HCT116 (cell line): ENCODE data around the gene AAMP. TPM values are rescaled to one million over a fixed set of nuclear protein-coding genes. Genes with fewer than 3 reads are reported as not detected.

Experiments used
- ATAC-seq: fragments of 200-7000 bp; cut with Tn5 transposase; 2 replicates; pipeline ENCODE4 v1.9.1; 2020; ENCODE audit warnings: mild to moderate bottlenecking, moderate library complexity
- BruUV-seq: library from RNA; stranded (reverse); fragments of 400-500 nt; replicated peaks from 2 replicates; lab custom pipeline; 2021; lab: Mats Ljungman, UMichigan
- CTCF ChIA-PET: fragments of 300-600 bp; sonication (Branson Sonifier 250); formaldehyde crosslinking; loops from one replicate; lab custom pipeline; 2021; ENCODE audit warnings: antibody characterized with exemption; lab: Charles Lee
- POLR2A ChIA-PET: fragments of 300-600, 350-600 bp; sonication (Branson Sonifier 250); formaldehyde crosslinking; loops from one replicate; lab custom pipeline; 2021; ENCODE audit warnings: antibody characterized with exemption; lab: Charles Lee
- RAD21 ChIA-PET, 2 experiments: fragments of 300-600 bp; sonication (Branson Sonifier 250); formaldehyde crosslinking; loops; one replicate each; lab custom pipeline; 2023; ENCODE audit warnings: low total read pairs in 2 of 2; ENCODE audit not compliant: uncharacterized antibody in 2 of 2, unreplicated experiment in 2 of 2, low non-redundant PET in 1 of 2; lab: Charles Lee
- DNase-seq: peaks from one replicate; pipeline ENCODE4 v3.0.0-alpha.2; 2010; ENCODE audit warnings: low read depth, low spot score
- H2AFZ ChIP-seq: fragments of 200-600 bp; shearing (Covaris generic), sonication (generic); 2 replicates; pipeline ENCODE4 v1.6.1; 2017; ENCODE audit warnings: low read depth, mixed run types, mixed read lengths, antibody characterized with exemption, low read length; ENCODE audit not compliant: poor library complexity, severe bottlenecking
- H3K27ac ChIP-seq: 2 replicates; pipeline ENCODE4 v1.5.1; 2012; ENCODE audit warnings: low read depth, low read length
- H3K27me3 ChIP-seq: fragments of 200-600 bp; sonication (generic); 2 replicates; pipeline ENCODE4 v1.6.1; 2016; ENCODE audit warnings: mixed run types, low read length, mixed read lengths; ENCODE audit not compliant: insufficient read depth
- H3K36me3 ChIP-seq, 2 experiments: fragments of 200-500 bp in 1 of 2; fragments of 200-600 bp in 1 of 2; sonication (Bioruptor generic) in 1 of 2; sonication (generic) in 1 of 2; 2 replicates each; pipeline versions ENCODE4 v1.5.1 to v1.6.1; 2014 to 2016; ENCODE audit warnings: low read length in 2 of 2, inconsistent platforms in 1 of 2, mixed read lengths in 1 of 2, mixed run types in 1 of 2; ENCODE audit not compliant: insufficient read depth in 2 of 2, control insufficient read depth in 1 of 2
- H3K4me1 ChIP-seq, 2 experiments: fragments of 200-600 bp in 1 of 2; sonication (generic) in 1 of 2; 2 replicates each; pipeline versions ENCODE4 v1.5.1 to v1.6.1; 2012 to 2017; ENCODE audit warnings: low read length in 2 of 2, inconsistent platforms in 1 of 2, mild to moderate bottlenecking in 1 of 2, mixed read lengths in 1 of 2, mixed run types in 1 of 2, moderate library complexity in 1 of 2; ENCODE audit not compliant: insufficient read depth in 2 of 2, control insufficient read depth in 1 of 2
- H3K4me2 ChIP-seq: fragments of 200-600 bp; sonication (generic); 2 replicates; pipeline ENCODE4 v1.6.1; 2017; ENCODE audit warnings: mixed run types, low read length, mixed read lengths
- H3K4me3 ChIP-seq, 2 experiments: fragments of 200-600 bp in 1 of 2; sonication (generic) in 1 of 2; replicated peaks in 1 of 2; 2 replicates each; pipeline ENCODE4 v1.5.1; 2011 to 2016; ENCODE audit warnings: low read length in 2 of 2, control low read depth in 1 of 2, low read depth in 1 of 2, mild to moderate bottlenecking in 1 of 2, mixed read lengths in 1 of 2, mixed run types in 1 of 2
- H3K79me2 ChIP-seq: fragments of 200-600 bp; sonication (generic); 2 replicates; pipeline ENCODE4 v1.6.1; 2017; ENCODE audit warnings: mild to moderate bottlenecking, mixed run types, low read length, moderate library complexity, mixed read lengths; ENCODE audit not compliant: insufficient read depth
- H3K9ac ChIP-seq: fragments of 200-600 bp; sonication (generic); 2 replicates; pipeline ENCODE4 v1.6.1; 2016; ENCODE audit warnings: low read length, mixed read lengths
- H3K9me2 ChIP-seq: fragments of 200-600 bp; sonication (generic), shearing (Covaris generic); 2 replicates; pipeline ENCODE4 v1.6.1; 2017; ENCODE audit warnings: mixed run types, mild to moderate bottlenecking, moderate library complexity; ENCODE audit not compliant: insufficient read depth
- H3K9me3 ChIP-seq, 2 experiments: fragments of 200-500 bp in 1 of 2; fragments of 200-600 bp in 1 of 2; sonication (Bioruptor generic) in 1 of 2; sonication (generic) in 1 of 2; 2 replicates each; pipeline ENCODE4 v1.6.1; 2014 to 2017; ENCODE audit warnings: low read length in 2 of 2, mixed read lengths in 2 of 2, inconsistent platforms in 1 of 2, low read depth in 1 of 2, mild to moderate bottlenecking in 1 of 2, mixed run types in 1 of 2, moderate library complexity in 1 of 2; ENCODE audit not compliant: control insufficient read depth in 1 of 2, insufficient read depth in 1 of 2
- H4K20me1 ChIP-seq: fragments of 200-600 bp; sonication (generic), shearing (Covaris generic); 2 replicates; pipeline ENCODE4 v1.6.1; 2017; ENCODE audit warnings: mixed run types, mild to moderate bottlenecking, moderate library complexity; ENCODE audit not compliant: insufficient read depth
- EZH2 ChIP-seq: fragments of 200-600 bp; sonication (generic); IDR thresholded peaks from 2 replicates; pipeline ENCODE4 v1.6.1; 2017; ENCODE audit warnings: antibody characterized with exemption, mixed run types
- EZH2phosphoT487 ChIP-seq: fragments of 200-600 bp; IDR thresholded peaks from 2 replicates; pipeline ENCODE4 v1.6.1; 2018; ENCODE audit warnings: antibody characterized with exemption, borderline replicate concordance
- FOSL1 ChIP-seq: IDR thresholded peaks from 2 replicates; pipeline ENCODE4 v1.6.1; 2012; ENCODE audit warnings: low read depth
- JUND ChIP-seq: IDR thresholded peaks from 2 replicates; pipeline ENCODE4 v1.6.1; 2012
- SP1 ChIP-seq: IDR thresholded peaks from 2 replicates; pipeline ENCODE4 v1.6.1; 2012; ENCODE audit warnings: low read depth
- SRF ChIP-seq: IDR thresholded peaks from 2 replicates; pipeline ENCODE4 v1.6.1; 2012; ENCODE audit warnings: low read depth
- YY1 ChIP-seq: IDR thresholded peaks from 2 replicates; pipeline ENCODE4 v1.6.1; 2011; ENCODE audit warnings: low read length, low read depth, moderate library complexity, mild to moderate bottlenecking; ENCODE audit not compliant: insufficient replicate concordance; ENCODE audit errors: extremely low read depth
- ZFX ChIP-seq: fragments of 450-650 bp; IDR thresholded peaks from 2 replicates; pipeline ENCODE4 v1.6.1; 2017
- intact Hi-C: fragments of 100-400 bp; cut with micrococcal nuclease; formaldehyde crosslinking; loops from 2 replicates; pipeline ENCODE4 v1.10.0; 2022
- total RNA-seq: library from RNA; stranded (reverse); gene quantifications from one replicate; pipeline ENCODE4 v1.2.1, GENCODE V29; 2021; ENCODE audit not compliant: unreplicated experiment

The AAMP gene
- total RNA-seq, 1 experiment from 2014 or later: 111 TPM

DNA sequence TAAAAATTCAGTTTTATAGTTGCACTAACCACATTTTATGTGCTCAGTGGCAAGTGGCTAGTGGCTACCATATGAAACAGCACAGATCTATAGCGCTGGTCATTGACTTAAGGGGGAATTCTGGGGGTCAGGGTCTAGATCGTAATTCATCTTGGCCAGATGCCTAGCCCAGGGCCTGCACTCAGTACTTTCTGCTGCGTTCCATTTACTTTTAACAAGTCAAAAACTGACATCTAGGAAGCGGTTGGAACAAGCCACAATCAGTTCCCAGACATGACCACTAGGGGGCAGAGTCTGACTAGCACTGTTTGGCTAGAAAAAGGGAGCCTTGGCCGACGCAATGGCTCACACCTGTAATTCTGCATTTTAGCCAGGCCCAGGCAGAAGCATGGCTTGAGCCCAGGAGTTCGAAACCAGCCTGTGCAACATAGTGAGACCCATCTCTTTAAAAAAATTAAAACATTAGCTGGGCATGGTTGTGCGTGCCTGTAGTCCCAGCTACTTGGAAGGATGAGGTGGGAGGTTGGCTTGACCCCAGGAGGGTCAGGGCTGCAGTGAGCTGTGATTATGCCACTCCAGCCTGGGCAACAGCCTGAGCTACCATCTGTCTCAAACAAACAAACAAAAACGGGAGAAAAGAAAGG lies 31.4 kb upstream of the AAMP start (continued):
- no peak for TF ChIP-seq FOSL1
- no peak for TF ChIP-seq EZH2
- no peak for TF ChIP-seq SRF
- no peak for TF ChIP-seq SP1
- no peak for TF ChIP-seq JUND

DNA sequence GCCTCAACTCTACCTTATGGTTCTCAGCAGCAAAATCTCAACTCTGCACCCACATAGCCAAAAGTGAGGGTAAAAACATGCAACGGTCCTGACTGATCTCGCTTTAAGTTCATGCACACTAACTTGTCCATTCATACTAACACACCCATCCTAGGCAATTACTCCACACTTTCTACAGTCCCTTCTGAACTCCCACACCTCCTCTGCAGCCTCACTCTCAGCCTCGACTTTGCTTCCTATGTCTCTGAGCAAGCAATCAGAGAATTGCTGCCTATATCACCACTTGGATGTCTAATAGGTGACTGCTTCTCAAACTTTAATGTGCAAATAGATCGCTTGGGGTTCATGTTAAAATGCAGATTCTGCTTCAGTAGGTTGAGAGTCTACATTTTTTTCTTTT lies 30.2 kb upstream of the AAMP start:
- intact Hi-C loops: loop anchor here (2.0 kb wide), 1 partner anchor 167 kb away; no protein-coding TSS in a partner anchor
- Histone ChIP-seq H3K4me2 (no peak overlapping the region), H3K36me3 (no peaks in the 10 kb centered on the region), H3K4me1 (peaks cover 20 to 41% of the 10 kb centered on the region in 2 experiments), H4K20me1 (no peaks in the 10 kb centered on the region), H3K27me3 (no peaks in the 10 kb centered on the region), H2AFZ (no peak overlapping the region), H3K4me3 (no peak overlapping the region), H3K79me2 (no peaks in the 10 kb centered on the region), H3K9me3 (no peaks in the 10 kb centered on the region), H3K9ac (no peak overlapping the region), H3K27ac (no peak overlapping the region), H3K9me2 (no peaks in the 10 kb centered on the region)
- BruUV-seq: no TSS peak
- DNase-seq (no peak), ATAC-seq (no peak)
- ChIA-PET CTCF (interaction anchor here (2.1 kb wide), 1 partner anchor 94 kb away, joined by 4 read pairs; no protein-coding TSS in a partner anchor), RAD21 (no interaction called here), POLR2A (interaction anchor here (0.7 kb wide), 1 partner anchor 10 kb away, joined by 3 read pairs; no protein-coding TSS in a partner anchor)
- no peak for TF ChIP-seq ZFX
- TF ChIP-seq YY1: no peak
- no peak for TF ChIP-seq EZH2phosphoT487
